HEK293 (cell line): ENCODE data around the gene LY6G5C.

Source experiments
- GFI1B ChIP-seq: fragments of 450-650 bp; formaldehyde crosslinking; IDR thresholded peaks from 2 replicates; pipeline ENCODE4 v1.5.1; 2016; ENCODE audit warnings: missing biosample characterization, missing genetic modification characterization
- IKZF3 ChIP-seq: fragments of 450-650 bp; IDR thresholded peaks from 2 replicates; pipeline ENCODE4 v1.5.0; 2018; ENCODE audit warnings: missing biosample characterization, mild to moderate bottlenecking, missing genetic modification characterization, moderate library complexity
- INSM2 ChIP-seq: fragments of 450-650 bp; formaldehyde crosslinking; IDR thresholded peaks from 2 replicates; pipeline ENCODE4 v1.5.1; 2016; ENCODE audit warnings: missing biosample characterization, missing genetic modification characterization
- KLF9 ChIP-seq: fragments of 450-650 bp; formaldehyde crosslinking; IDR thresholded peaks from 2 replicates; pipeline ENCODE4 v1.5.1; 2016; ENCODE audit warnings: missing biosample characterization, missing genetic modification characterization, low read depth
- PRDM2 ChIP-seq: fragments of 450-650 bp; formaldehyde crosslinking; IDR thresholded peaks from 2 replicates; pipeline ENCODE4 v1.5.1; 2016; ENCODE audit warnings: missing biosample characterization, missing genetic modification characterization, borderline replicate concordance
- REST ChIP-seq: fragments of 450-650 bp; formaldehyde crosslinking; IDR thresholded peaks from 2 replicates; pipeline ENCODE4 v1.5.1; 2016; ENCODE audit warnings: missing biosample characterization, missing genetic modification characterization
- SCRT2 ChIP-seq: fragments of 450-650 bp; formaldehyde crosslinking; IDR thresholded peaks from 2 replicates; pipeline ENCODE4 v1.5.1; 2016; ENCODE audit warnings: missing biosample characterization, missing genetic modification characterization
- ZIC2 ChIP-seq: fragments of 450-650 bp; formaldehyde crosslinking; IDR thresholded peaks from 2 replicates; pipeline ENCODE4 v1.5.1; 2016; ENCODE audit warnings: missing biosample characterization, missing genetic modification characterization
- ZNF133 ChIP-seq: fragments of 450-650 bp; formaldehyde crosslinking; IDR thresholded peaks from 2 replicates; pipeline ENCODE4 v1.5.1; 2016; ENCODE audit warnings: missing biosample characterization, missing genetic modification characterization
- ZNF155 ChIP-seq: fragments of 450-650 bp; formaldehyde crosslinking; IDR thresholded peaks from 2 replicates; pipeline ENCODE4 v1.5.1; 2016; ENCODE audit warnings: missing biosample characterization, missing genetic modification characterization
- ZNF16 ChIP-seq: fragments of 450-650 bp; formaldehyde crosslinking; IDR thresholded peaks from 2 replicates; pipeline ENCODE4 v1.5.1; 2016; ENCODE audit warnings: low read depth, missing biosample characterization, missing genetic modification characterization
- ZNF24 ChIP-seq: fragments of 450-650 bp; formaldehyde crosslinking; IDR thresholded peaks from 2 replicates; pipeline ENCODE4 v1.5.1; 2016; ENCODE audit warnings: missing biosample characterization, missing genetic modification characterization
- ZNF274 ChIP-seq, 2 experiments: fragments of 200-500 bp in 1 of 2; fragments of 450-650 bp in 1 of 2; sonication (Bioruptor generic) in 1 of 2; formaldehyde crosslinking in 1 of 2; IDR thresholded peaks; 2 replicates each; pipeline versions ENCODE4 v1.5.1 to v1.6.1; 2014 to 2016; ENCODE audit warnings: borderline replicate concordance in 1 of 2, inconsistent platforms in 1 of 2, low read length in 1 of 2, missing biosample characterization in 1 of 2, missing genetic modification characterization in 1 of 2
- ZNF341 ChIP-seq: fragments of 450-650 bp; formaldehyde crosslinking; IDR thresholded peaks from 2 replicates; pipeline ENCODE4; 2016; ENCODE audit warnings: low read depth, missing biosample characterization, missing genetic modification characterization
- ZNF423 ChIP-seq: fragments of 450-650 bp; formaldehyde crosslinking; IDR thresholded peaks from 2 replicates; pipeline ENCODE4 v1.5.1; 2016; ENCODE audit warnings: missing biosample characterization, missing genetic modification characterization
- ZNF48 ChIP-seq: fragments of 450-650 bp; formaldehyde crosslinking; IDR thresholded peaks from 2 replicates; pipeline ENCODE4 v1.5.1; 2016; ENCODE audit warnings: missing biosample characterization, missing genetic modification characterization
- ZNF514 ChIP-seq: fragments of 450-650 bp; formaldehyde crosslinking; IDR thresholded peaks from 2 replicates; pipeline ENCODE4 v1.5.1; 2016; ENCODE audit warnings: missing biosample characterization, missing genetic modification characterization
- ZNF600 ChIP-seq: fragments of 450-650 bp; formaldehyde crosslinking; IDR thresholded peaks from 2 replicates; pipeline ENCODE4 v1.5.1; 2016; ENCODE audit warnings: missing biosample characterization, missing genetic modification characterization
- ZNF664 ChIP-seq: fragments of 450-650 bp; formaldehyde crosslinking; IDR thresholded peaks from 2 replicates; pipeline ENCODE4 v1.5.1; 2016; ENCODE audit warnings: missing biosample characterization, missing genetic modification characterization
- ZNF704 ChIP-seq: fragments of 450-650 bp; formaldehyde crosslinking; IDR thresholded peaks from 2 replicates; pipeline ENCODE4 v1.5.1; 2016; ENCODE audit warnings: missing biosample characterization, missing genetic modification characterization
- ZNF76 ChIP-seq: fragments of 450-650 bp; formaldehyde crosslinking; IDR thresholded peaks from 2 replicates; pipeline ENCODE4; 2016; ENCODE audit warnings: low read depth, missing biosample characterization, missing genetic modification characterization, borderline replicate concordance
- ZNF768 ChIP-seq: fragments of 450-650 bp; formaldehyde crosslinking; IDR thresholded peaks from 2 replicates; pipeline ENCODE4 v1.5.1; 2018; ENCODE audit warnings: missing biosample characterization, mild to moderate bottlenecking, missing genetic modification characterization
- ZNF830 ChIP-seq: fragments of 450-650 bp; IDR thresholded peaks from 2 replicates; pipeline ENCODE4 v1.5.0; 2018; ENCODE audit warnings: missing biosample characterization, missing genetic modification characterization, low read depth, mild to moderate bottlenecking, moderate library complexity
- ZSCAN16 ChIP-seq: fragments of 450-650 bp; formaldehyde crosslinking; IDR thresholded peaks from 2 replicates; pipeline ENCODE4 v1.5.1; 2016; ENCODE audit warnings: missing biosample characterization, missing genetic modification characterization
- ZSCAN30 ChIP-seq: fragments of 450-650 bp; IDR thresholded peaks from 2 replicates; pipeline ENCODE4 v1.5.1; 2018; ENCODE audit warnings: missing biosample characterization, mild to moderate bottlenecking, missing genetic modification characterization, moderate library complexity
- TF ChIP-seq, protein P1 (sequence below): fragments of 450-650 bp; formaldehyde crosslinking; IDR thresholded peaks from 2 replicates; pipeline ENCODE4 v1.5.1; 2017; ENCODE audit warnings: missing biosample characterization, missing genetic modification characterization

Gene LY6G5C

DNA sequence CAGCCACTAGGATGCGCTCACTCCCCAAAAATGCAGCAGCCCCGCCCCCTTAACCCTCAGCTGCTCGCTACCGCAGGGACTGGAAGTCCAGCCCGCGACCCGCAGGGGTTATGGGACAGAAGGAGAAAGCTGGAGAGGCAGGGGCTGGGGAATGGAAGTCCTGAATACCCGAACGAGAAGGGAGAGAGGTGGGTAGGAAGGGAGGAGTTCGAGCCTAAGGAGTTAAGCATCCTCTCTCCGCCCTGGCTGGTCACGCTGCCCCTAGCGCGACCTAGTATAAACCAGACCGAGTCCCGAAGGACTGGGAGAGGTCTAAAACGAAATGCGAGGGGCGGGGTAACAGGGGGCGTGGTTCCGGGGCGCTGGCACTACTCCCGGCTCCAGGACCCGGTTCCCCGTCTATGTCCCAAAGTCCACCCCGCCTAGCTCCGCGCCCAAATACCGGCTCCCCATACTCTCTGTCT, 48.7 kb upstream of the LY6G5C start (continued):
- no peak for TF ChIP-seq ZNF16 (tag by site-specific recombination)
- TF ChIP-seq IKZF3 (tag by site-specific recombination), result peak; percentile 60; the same call in 1 of the 2 replicates
- no peak for TF ChIP-seq ZIC2 (tag by site-specific recombination)
- TF ChIP-seq ZNF768, result no peak
- TF ChIP-seq ZNF24, result no peak
- peak; percentile 74 for TF ChIP-seq ZNF76 (tag by site-specific recombination)
- no peak for TF ChIP-seq ZNF274 (IDR thresholded peaks at IDR 0.05; ENCODE audit: low read length)
- no peak for TF ChIP-seq ZNF274 (tag by site-specific recombination; IDR thresholded peaks at IDR 0.05; ENCODE audit: borderline replicate concordance)
- no peak for TF ChIP-seq PRDM2 (tag by site-specific recombination)
- TF ChIP-seq ZSCAN16 (tag by site-specific recombination), result no peak
- peak; percentile 29; the same call in 1 of the 2 replicates for TF ChIP-seq ZNF423 (tag by site-specific recombination)
- TF ChIP-seq SCRT2 (tag by site-specific recombination), result peak; percentile 79
- no peak for TF ChIP-seq ZNF155 (tag by site-specific recombination)
- no peak for TF ChIP-seq ZNF133 (tag by site-specific recombination)
- TF ChIP-seq ZNF341 (tag by site-specific recombination), result no peak
- TF ChIP-seq ZNF704 (tag by site-specific recombination), result no peak
- TF ChIP-seq ZNF600, result peak; percentile 89
- TF ChIP-seq REST (tag by site-specific recombination), result peak; percentile 38; the same call in 1 of the 2 replicates
- TF ChIP-seq, protein P1, sequence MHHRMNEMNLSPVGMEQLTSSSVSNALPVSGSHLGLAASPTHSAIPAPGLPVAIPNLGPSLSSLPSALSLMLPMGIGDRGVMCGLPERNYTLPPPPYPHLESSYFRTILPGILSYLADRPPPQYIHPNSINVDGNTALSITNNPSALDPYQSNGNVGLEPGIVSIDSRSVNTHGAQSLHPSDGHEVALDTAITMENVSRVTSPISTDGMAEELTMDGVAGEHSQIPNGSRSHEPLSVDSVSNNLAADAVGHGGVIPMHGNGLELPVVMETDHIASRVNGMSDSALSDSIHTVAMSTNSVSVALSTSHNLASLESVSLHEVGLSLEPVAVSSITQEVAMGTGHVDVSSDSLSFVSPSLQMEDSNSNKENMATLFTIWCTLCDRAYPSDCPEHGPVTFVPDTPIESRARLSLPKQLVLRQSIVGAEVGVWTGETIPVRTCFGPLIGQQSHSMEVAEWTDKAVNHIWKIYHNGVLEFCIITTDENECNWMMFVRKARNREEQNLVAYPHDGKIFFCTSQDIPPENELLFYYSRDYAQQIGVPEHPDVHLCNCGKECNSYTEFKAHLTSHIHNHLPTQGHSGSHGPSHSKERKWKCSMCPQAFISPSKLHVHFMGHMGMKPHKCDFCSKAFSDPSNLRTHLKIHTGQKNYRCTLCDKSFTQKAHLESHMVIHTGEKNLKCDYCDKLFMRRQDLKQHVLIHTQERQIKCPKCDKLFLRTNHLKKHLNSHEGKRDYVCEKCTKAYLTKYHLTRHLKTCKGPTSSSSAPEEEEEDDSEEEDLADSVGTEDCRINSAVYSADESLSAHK (tag by site-specific recombination), result no peak
- no peak for TF ChIP-seq INSM2 (tag by site-specific recombination)
- peak; percentile 90 for TF ChIP-seq KLF9 (tag by site-specific recombination)
- no peak for TF ChIP-seq ZNF664 (tag by site-specific recombination)
- TF ChIP-seq ZSCAN30 (tag by site-specific recombination), result 0 out of 2 replicates have a peak, but pooled peaks have one; percentile 19
- TF ChIP-seq ZNF514 (tag by site-specific recombination), result no peak
- no peak for TF ChIP-seq ZNF830 (tag by site-specific recombination)
- TF ChIP-seq ZNF48 (tag by site-specific recombination), result no peak
- TF ChIP-seq GFI1B (tag by site-specific recombination), result no peak
